Hepatocyte (in vitro differentiated cells): ENCODE data around the gene GRK5.

Source experiments
- CTCF ChIP-seq: fragments of 200-600 bp; sonication (generic); IDR thresholded peaks from 2 replicates; pipeline ENCODE4 v1.5.1; 2016; ENCODE audit warnings: antibody characterized with exemption, mild to moderate bottlenecking; ENCODE audit not compliant: poor library complexity
- EZH2 ChIP-seq: fragments of 200-600 bp; sonication (generic); IDR thresholded peaks from 2 replicates; pipeline ENCODE4 v1.6.1; 2016; ENCODE audit warnings: antibody characterized with exemption, mild to moderate bottlenecking, borderline replicate concordance

GRCh38 chr10:119233821-119234220, 26.4 kb downstream of the GRK5 start:
- TF ChIP-seq EZH2 (no peak), CTCF (no peak)
